Epithelial cell of proximal tubule (primary cell): ENCODE measurements around the gene BEAN1. TPM values are rescaled to one million over a fixed set of nuclear protein-coding genes. Genes with fewer than 3 reads are reported as not detected.
"Not testable (repeated sequence)": the region's sequence is repeated elsewhere in the genome, so short reads cannot be mapped to it uniquely, and the experiment has no call there.

Experiments used
- DNase-seq: peaks from one replicate; pipeline ENCODE4 v3.0.0-alpha.2; 2011; ENCODE audit warnings: low read depth
- H3K4me3 ChIP-seq: 2 replicates; pipeline ENCODE4 v1.5.1; 2011; ENCODE audit warnings: low read depth, mild to moderate bottlenecking, low read length
- total RNA-seq: library from RNA; depleted of rRNA; stranded (reverse); fragments of >200 nt; gene quantifications from 2 replicates; pipeline ENCODE4 v1.2.3, GENCODE V29; 2015
- TF ChIP-seq, protein P1 (sequence below): conservative IDR thresholded peaks from 2 replicates; pipeline ENCODE4 v1.5.1; 2012; ENCODE audit warnings: low read depth, mild to moderate bottlenecking, low read length

BEAN1 gene
- total RNA-seq, 1 donor from 2014 or later: 7.0 TPM

DNA sequence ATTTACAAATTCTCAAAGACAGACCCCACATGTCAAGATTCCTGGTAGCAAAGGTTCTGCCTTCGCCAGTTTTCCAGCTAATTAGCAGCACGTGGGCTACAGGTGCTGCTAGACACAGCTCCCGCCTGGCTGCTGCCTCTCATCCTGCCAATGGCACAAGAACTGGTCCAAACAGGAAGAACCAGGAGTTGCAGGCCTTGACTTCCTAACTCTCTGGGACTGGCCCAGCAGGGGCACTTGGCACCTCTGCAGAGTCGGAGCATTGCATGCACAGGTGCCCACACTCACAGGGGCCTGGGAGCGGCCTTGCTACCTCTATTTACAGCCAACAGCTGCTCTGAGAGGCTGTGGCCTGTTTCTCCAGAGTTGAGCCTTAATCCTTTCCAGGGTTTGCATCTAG is 83.2 kb downstream of the BEAN1 start:
- no peak for DNase-seq
- TF ChIP-seq, protein P1, sequence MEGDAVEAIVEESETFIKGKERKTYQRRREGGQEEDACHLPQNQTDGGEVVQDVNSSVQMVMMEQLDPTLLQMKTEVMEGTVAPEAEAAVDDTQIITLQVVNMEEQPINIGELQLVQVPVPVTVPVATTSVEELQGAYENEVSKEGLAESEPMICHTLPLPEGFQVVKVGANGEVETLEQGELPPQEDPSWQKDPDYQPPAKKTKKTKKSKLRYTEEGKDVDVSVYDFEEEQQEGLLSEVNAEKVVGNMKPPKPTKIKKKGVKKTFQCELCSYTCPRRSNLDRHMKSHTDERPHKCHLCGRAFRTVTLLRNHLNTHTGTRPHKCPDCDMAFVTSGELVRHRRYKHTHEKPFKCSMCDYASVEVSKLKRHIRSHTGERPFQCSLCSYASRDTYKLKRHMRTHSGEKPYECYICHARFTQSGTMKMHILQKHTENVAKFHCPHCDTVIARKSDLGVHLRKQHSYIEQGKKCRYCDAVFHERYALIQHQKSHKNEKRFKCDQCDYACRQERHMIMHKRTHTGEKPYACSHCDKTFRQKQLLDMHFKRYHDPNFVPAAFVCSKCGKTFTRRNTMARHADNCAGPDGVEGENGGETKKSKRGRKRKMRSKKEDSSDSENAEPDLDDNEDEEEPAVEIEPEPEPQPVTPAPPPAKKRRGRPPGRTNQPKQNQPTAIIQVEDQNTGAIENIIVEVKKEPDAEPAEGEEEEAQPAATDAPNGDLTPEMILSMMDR: no peak
- H3K4me3 ChIP-seq: no peak overlapping the region

DNA sequence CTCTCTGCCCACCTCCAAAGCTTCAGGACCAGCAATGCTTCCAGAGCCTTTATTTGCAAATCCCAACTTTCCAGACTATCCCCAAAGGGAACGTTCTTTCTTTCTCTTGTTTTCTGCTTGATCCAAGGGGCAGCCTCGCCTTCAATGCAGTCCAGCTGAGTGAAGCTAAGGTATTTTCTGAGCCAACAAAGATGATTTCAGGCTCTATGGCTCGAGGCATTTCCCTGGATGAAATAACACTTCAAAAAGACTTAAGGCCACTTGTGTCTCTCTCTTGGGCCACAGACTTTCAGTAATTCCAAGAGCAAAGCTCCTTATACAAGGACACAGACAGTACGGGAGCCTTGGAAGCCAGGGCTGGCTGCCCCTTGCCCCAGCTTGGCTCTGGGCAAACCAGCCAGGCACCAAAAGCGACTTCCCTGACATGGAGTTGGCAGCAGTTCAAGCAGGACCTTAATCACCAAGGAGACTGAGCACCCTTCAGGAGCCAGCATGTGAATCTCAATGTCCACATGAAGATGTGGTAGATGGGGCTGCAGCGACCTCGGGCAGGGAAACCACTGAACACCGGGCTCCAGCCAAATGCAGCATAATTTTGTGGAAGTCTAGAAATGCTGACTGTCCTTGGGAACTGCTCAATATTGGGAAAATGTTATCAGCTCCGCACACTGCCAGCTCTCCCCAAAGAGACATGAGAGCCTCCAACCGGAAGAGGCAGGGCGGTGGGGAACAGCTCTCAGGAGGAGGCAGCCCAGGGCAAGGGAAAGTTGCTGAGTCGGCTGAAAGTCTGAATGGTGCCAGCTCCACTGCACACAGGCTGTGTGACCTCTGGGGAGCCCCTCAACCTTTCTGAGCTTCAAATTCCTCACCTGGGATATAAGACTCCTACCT is 83.9 kb downstream of the BEAN1 start:
- TF ChIP-seq, protein P1: no peak
- no peak overlapping the region for H3K4me3 ChIP-seq
- DNase-seq: no peak

DNA sequence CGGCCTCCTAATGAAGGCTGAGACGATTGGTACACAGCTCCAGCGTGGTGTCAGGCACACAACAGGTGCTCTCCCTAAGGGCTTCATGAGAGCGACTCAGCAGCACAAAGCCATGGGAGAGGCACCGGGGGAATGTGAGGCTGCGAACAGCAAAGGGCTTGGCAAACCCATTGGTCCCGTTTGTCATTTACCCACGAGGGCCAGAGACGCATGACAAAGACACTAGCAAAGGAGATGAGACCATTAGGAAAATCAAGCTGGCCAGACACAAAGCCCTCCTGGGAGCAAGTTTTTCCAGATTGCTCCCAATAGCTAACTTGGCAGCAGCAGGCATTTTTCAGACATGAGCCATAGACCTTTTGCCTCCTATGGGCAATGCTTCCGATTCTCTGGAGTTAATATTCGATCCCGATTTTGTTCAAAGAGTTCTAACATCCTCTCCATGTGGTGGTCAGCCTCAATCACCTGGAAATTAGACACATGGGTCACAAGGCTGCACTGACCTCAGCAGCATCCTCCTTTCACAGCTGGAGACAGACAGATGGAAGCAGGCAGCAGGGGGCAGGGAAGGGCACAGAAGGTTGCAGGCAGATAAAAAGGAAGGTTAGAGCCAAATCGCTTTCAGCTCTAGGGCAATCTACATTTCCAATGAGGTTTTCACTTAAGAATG is 84.6 kb downstream of the BEAN1 start:
- peak; percentile 97 for DNase-seq
- H3K4me3 ChIP-seq: peak overlapping the region; percentile 52
- TF ChIP-seq, protein P1: peak; percentile 34

DNA sequence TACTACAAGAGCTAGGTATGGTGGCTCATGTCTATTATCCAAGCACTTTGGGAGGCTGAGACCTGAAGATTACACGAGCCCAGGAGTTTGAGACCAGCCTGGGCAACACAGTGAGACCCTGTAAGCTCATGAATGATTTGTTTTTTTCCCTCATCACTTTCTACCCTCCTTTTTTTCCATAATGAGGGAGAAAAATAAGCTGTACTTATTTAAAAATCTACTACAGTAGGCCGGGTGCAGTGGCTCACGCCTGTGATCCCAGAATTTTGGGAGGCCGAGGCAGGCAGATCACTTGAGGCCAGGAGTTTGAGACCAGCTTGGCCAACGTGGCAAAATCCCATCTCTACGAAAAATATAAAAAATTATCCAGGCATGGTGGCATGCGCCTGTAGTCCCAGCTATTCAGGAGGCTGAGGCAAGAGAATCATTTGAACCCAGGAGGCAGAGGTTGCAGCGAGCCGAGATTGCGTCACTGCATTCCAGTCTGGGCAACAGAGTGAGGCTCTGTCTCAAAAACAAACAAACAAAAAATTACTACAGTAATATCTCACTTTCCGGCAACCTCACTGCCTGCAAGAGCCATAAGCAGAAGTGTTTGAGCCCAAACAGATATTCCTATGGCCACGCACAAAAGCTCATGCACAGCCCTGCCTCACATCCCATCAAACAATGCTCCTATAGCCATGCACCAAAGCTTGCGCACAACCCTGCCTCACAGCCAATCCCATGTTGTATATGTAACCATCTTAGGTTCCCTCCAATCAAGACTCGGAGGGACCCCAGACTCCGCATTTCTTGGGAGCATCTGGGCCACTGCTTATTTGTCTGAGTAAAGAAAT is 85.4 kb downstream of the BEAN1 start:
- no peak for DNase-seq
- TF ChIP-seq, protein P1: no peak
- H3K4me3 ChIP-seq: peak overlapping the region; percentile 52

DNA sequence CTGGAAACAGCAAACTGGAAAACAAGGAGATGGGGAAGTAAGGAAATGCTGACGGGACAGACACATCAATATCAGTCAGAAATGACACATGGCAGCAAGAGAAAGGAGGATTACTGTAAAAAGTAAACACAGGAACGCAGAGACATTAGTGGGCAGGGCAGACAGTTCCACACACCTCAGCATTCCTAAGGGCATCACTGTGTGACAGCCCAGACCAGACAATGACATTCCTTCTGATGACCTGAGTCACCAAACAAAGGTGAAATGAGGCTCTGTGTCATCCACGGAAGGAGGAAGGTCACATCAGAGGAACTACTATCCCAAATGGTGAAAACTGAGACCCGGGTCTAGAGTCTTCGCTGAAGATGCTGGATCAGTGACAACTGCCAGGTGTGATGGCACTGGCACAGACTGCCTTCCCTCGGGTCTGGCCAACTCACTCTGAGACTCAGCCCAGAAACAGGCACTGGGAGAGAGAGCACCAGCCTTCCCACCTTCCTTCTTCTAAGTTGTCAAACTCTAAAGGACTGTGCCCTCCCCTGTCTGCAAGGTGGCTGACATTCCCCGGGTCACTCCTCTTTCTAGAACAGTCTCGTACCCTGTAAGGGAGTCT is 86.1 kb downstream of the BEAN1 start:
- peak overlapping the region; percentile 52 for H3K4me3 ChIP-seq
- TF ChIP-seq, protein P1: no peak
- DNase-seq: no peak

DNA sequence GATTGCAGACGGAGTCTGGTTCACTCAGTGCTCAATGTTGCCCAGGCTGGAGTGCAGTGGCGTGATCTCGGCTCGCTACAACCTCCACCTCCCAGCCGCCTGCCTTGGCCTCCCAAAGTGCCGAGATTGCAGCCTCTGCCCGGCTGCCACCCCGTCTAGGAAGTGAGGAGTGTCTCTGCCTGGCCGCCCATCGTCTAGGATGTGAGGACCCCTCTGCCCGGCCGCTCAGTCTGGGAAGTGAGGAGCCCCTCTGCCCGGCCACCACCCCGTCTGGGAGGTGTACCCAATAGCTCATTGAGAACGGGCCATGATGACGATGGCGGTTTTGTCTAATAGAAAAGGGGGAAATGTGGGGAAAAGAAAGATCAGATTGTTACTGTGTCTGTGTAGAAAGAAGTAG is 87.3 kb downstream of the BEAN1 start:
- not testable (repeated sequence) for H3K4me3 ChIP-seq, DNase-seq

DNA sequence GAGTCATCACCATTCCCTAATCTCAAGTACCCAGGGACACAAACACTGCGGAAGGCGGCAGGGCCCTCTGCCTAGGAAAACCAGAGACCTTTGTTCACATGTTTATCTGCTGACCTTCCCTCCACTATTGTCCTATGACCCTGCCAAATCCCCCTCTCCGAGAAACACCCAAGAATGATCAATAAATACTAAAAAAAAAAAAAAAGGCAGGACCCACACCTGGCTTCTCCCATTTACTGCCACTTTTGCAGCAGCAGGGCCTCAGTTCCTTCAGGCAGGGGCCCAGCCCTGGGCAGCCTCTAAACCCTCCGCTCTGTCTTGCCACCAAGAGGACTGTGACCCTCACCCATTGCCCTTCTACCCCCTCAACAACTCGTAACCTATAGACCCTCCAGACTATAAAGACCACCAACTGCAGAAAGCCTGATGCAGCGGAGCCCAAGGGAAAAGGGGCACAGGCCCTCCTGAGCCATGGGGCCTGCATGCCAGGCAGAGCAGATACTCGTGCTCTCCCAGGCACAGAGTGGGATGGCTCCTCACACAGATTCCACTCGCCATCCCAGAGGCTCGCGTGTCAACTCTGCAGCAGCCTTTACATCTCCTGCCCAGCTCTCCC is 88.0 kb downstream of the BEAN1 start:
- H3K4me3 ChIP-seq, DNase-seq: not testable (repeated sequence)
